GM12878 (cell line): Measurements from ENCODE around the gene ANO1. TPM values are rescaled to one million over a fixed set of nuclear protein-coding genes. Genes with fewer than 3 reads are reported as not detected.

Source experiments
- ATAC-seq: fragments of 200-7000 bp; cut with Tn5 transposase; 3 replicates; pipeline ENCODE4 v1.9.1; 2020; ENCODE audit warnings: mild to moderate bottlenecking, moderate library complexity
- BruUV-seq: library from RNA; stranded (reverse); fragments of 400-500 nt; replicated peaks from 2 replicates; lab custom pipeline; 2021; lab: Mats Ljungman, UMichigan
- CTCF ChIA-PET: fragments of 300-600 bp; sonication (Branson Sonifier 250); formaldehyde crosslinking; extraction: SDS; loops from one replicate; lab custom pipeline; 2021; ENCODE audit warnings: inconsistent platforms; lab: Yijun Ruan, JAX
- POLR2A ChIA-PET: fragments of 350-600 bp; formaldehyde crosslinking; extraction: SDS; loops from one replicate; lab custom pipeline; 2021; ENCODE audit warnings: inconsistent platforms; lab: Charles Lee
- RAD21 ChIA-PET: fragments of 300-600 bp; sonication (Branson Sonifier 250); formaldehyde crosslinking; loops from one replicate; lab custom pipeline; 2023; ENCODE audit warnings: antibody characterized with exemption; ENCODE audit not compliant: unreplicated experiment; lab: Charles Lee
- SMC1A ChIA-PET: fragments of 300-600 bp; sonication (Branson Sonifier 250); formaldehyde crosslinking; loops from one replicate; lab custom pipeline; 2023; ENCODE audit not compliant: unreplicated experiment, uncharacterized antibody; lab: Charles Lee
- DNase-seq: peaks from one replicate; pipeline ENCODE4 v3.0.0-alpha.2; 2011; ENCODE audit warnings: low read depth, low spot score
- FAIRE-seq: peaks from 3 replicates; lab custom pipeline; 2011; peaks lifted over from hg19 to GRCh38; lab: Jason Lieb, UNC
- H2AFZ ChIP-seq: 2 replicates; pipeline ENCODE4 v1.6.0; 2011; ENCODE audit warnings: low read depth, low read length, control low read depth; ENCODE audit not compliant: control insufficient read depth
- H3K27ac ChIP-seq: 2 replicates; pipeline ENCODE4 v1.5.1; 2011; ENCODE audit warnings: control low read depth; ENCODE audit not compliant: control insufficient read depth, insufficient read depth
- H3K27me3 ChIP-seq, 2 experiments: replicated peaks in 1 of 2; 2 replicates each; pipeline versions ENCODE4 v1.6.0 to v1.6.1; 2011; ENCODE audit warnings: low read length in 1 of 2; ENCODE audit not compliant: control insufficient read depth in 2 of 2, insufficient read depth in 2 of 2
- H3K36me3 ChIP-seq, 2 experiments: 2 replicates each; pipeline ENCODE4 v1.5.1; 2011; ENCODE audit warnings: low read length in 1 of 2; ENCODE audit not compliant: control insufficient read depth in 2 of 2, insufficient read depth in 2 of 2
- H3K4me1 ChIP-seq: 2 replicates; pipeline ENCODE4 v1.6.1; 2011; ENCODE audit warnings: mild to moderate bottlenecking, low read length, moderate library complexity, mixed read lengths; ENCODE audit not compliant: control insufficient read depth, insufficient read depth
- H3K4me2 ChIP-seq: 2 replicates; pipeline ENCODE4 v1.6.0; 2011; ENCODE audit warnings: control low read depth; ENCODE audit not compliant: control insufficient read depth, insufficient read depth
- H3K4me3 ChIP-seq: fragments of 200-600 bp; sonication (generic); 2 replicates; pipeline ENCODE4 v1.5.1; 2016
- H3K79me2 ChIP-seq: 2 replicates; pipeline ENCODE4 v1.6.0; 2011; ENCODE audit warnings: low read length; ENCODE audit not compliant: control insufficient read depth, insufficient read depth
- H3K9ac ChIP-seq: 2 replicates; pipeline ENCODE4 v1.8.0; 2011; ENCODE audit warnings: low read length, control low read depth, mixed read lengths; ENCODE audit not compliant: control insufficient read depth, insufficient read depth
- H3K9me3 ChIP-seq: replicated peaks from 3 replicates; pipeline ENCODE4 v1.5.1; 2011; ENCODE audit warnings: mild to moderate bottlenecking, low read length; ENCODE audit not compliant: control insufficient read depth, insufficient read depth
- H4K20me1 ChIP-seq: 2 replicates; pipeline ENCODE4 v1.6.0; 2011; ENCODE audit not compliant: control insufficient read depth, insufficient read depth
- ASH2L ChIP-seq: fragments of 300-600, 200-600 bp; sonication (generic); IDR thresholded peaks from 2 replicates; pipeline ENCODE4 v1.6.1; 2017; ENCODE audit warnings: low read depth, mild to moderate bottlenecking, borderline replicate concordance
- EP300 ChIP-seq, 2 experiments: fragments of 150-350 bp in 1 of 2; IDR thresholded peaks; 2 replicates each; pipeline ENCODE4 v1.6.1; 2011 to 2012; ENCODE audit warnings: low read depth in 2 of 2, low read length in 2 of 2, borderline replicate concordance in 1 of 2, improper control_type of control experiment in 1 of 2, inconsistent platforms in 1 of 2; ENCODE audit not compliant: control insufficient read depth in 1 of 2
- JUNB ChIP-seq: IDR thresholded peaks from 2 replicates; pipeline ENCODE4 v1.6.1; 2016; ENCODE audit warnings: antibody characterized with exemption, mild to moderate bottlenecking
- JUND ChIP-seq: IDR thresholded peaks from 2 replicates; pipeline ENCODE4 v1.6.1; 2012; ENCODE audit warnings: low read depth, mild to moderate bottlenecking, low read length, improper control_type of control experiment, moderate library complexity
- KLF5 ChIP-seq: fragments of 450-650 bp; IDR thresholded peaks from 2 replicates; pipeline ENCODE4 v1.6.1; 2014; ENCODE audit warnings: mild to moderate bottlenecking; ENCODE audit not compliant: partially characterized antibody
- NBN ChIP-seq: fragments of 450-650 bp; IDR thresholded peaks from 2 replicates; pipeline ENCODE4 v1.6.1; 2016
- NR2F1 ChIP-seq: fragments of 450-650 bp; conservative IDR thresholded peaks from 2 replicates; pipeline ENCODE4 v1.6.1; 2017; ENCODE audit warnings: mild to moderate bottlenecking
- POU2F2 ChIP-seq: IDR thresholded peaks from 3 replicates; pipeline ENCODE4 v1.6.1; 2011; ENCODE audit warnings: low read depth, mild to moderate bottlenecking, low read length, borderline replicate concordance
- RB1 ChIP-seq: fragments of 450-650 bp; formaldehyde crosslinking; IDR thresholded peaks from 2 replicates; pipeline ENCODE4 v1.6.1; 2017; ENCODE audit warnings: mild to moderate bottlenecking, borderline replicate concordance
- RBBP5 ChIP-seq: fragments of 200-600 bp; sonication (generic); conservative IDR thresholded peaks from 2 replicates; pipeline ENCODE4 v1.6.1; 2016
- STAT1 ChIP-seq: fragments of 450-650 bp; conservative IDR thresholded peaks from 2 replicates; pipeline ENCODE4 v1.6.1; 2014; ENCODE audit warnings: antibody characterized with exemption, mild to moderate bottlenecking
- STAT3 ChIP-seq: IDR thresholded peaks from 2 replicates; pipeline ENCODE4 v1.6.1; 2011; ENCODE audit warnings: low read depth, low read length, improper control_type of control experiment
- ZNF217 ChIP-seq: fragments of 450-650 bp; IDR thresholded peaks from 2 replicates; pipeline ENCODE4 v1.6.1; 2017; ENCODE audit warnings: antibody characterized with exemption, mild to moderate bottlenecking
- WGBS: methylation state at CpG from one replicate; pipeline ENCODE4 v1.1.6; 2016; ENCODE audit warnings: low lambda C conversion rate; ENCODE audit not compliant: insufficient replicate concordance, insufficient coverage; ENCODE audit errors: missing lambda C conversion rate; 5-methylcytosine and 5-hydroxymethylcytosine counted together
- in situ Hi-C: fragments of 300-500 bp; cut with MboI; formaldehyde crosslinking; loops from 9 replicates; pipeline ENCODE4 v1.14.3; 2018; ENCODE audit warnings: mixed read lengths
- intact Hi-C: fragments of 100-400 bp; cut with micrococcal nuclease; formaldehyde crosslinking; loops from one replicate; pipeline ENCODE4 v1.14.2; 2022; ENCODE audit not compliant: unreplicated experiment
- polyA plus RNA-seq, 11 experiments: library from polyadenylated mRNA; depleted of rRNA in 4 of 11; unstranded in 6 of 11; stranded (reverse) in 5 of 11; fragments of >200 nt; fragmentation: Nextera tagmentation in 4 of 11; fragmentation: Illumina TruSeq in 1 of 11; extraction: Ambion mirVana in 4 of 11; extraction: Trizol in 1 of 11; gene quantifications; 1 replicate in 1 of 11; 2 replicates in 10 of 11; pipeline versions ENCODE4 v1.2.1 to v1.2.3, GENCODE V29; 2011 to 2016; ENCODE audit warnings: inconsistent platforms in 2 of 11, missing spikeins in 2 of 11, low read depth in 1 of 11
- total RNA-seq, 4 experiments: library from RNA; depleted of rRNA in 3 of 4; stranded (reverse); fragments of >200 nt in 3 of 4; fragmentation: Illumina TruSeq in 1 of 4; extraction: Trizol in 1 of 4; gene quantifications; 2 replicates each; pipeline versions ENCODE4 v1.2.1 to v1.2.3, GENCODE V29; 2013 to 2021
- TF ChIP-seq, protein P1 (sequence below): IDR thresholded peaks from 2 replicates; pipeline ENCODE4 v1.6.1; 2011; ENCODE audit warnings: low read depth, low read length, improper control_type of control experiment, borderline replicate concordance
- TF ChIP-seq, protein P2 (sequence below): fragments of 450-650 bp; IDR thresholded peaks from 2 replicates; pipeline ENCODE4 v1.6.1; 2018; ENCODE audit warnings: borderline replicate concordance, mild to moderate bottlenecking; ENCODE audit not compliant: partially characterized antibody
- TF ChIP-seq, protein P3 (sequence below): fragments of 450-650 bp; formaldehyde crosslinking; IDR thresholded peaks from 2 replicates; pipeline ENCODE4 v1.4.0; 2022; ENCODE audit warnings: mild to moderate bottlenecking, moderate library complexity

Gene ANO1
- total and polyA plus RNA-seq, 10 of the 15 experiments (the other 5 are each of a cell fraction or from before 2014, with no cell fraction given), result 0.01 to 0.38 (median 0.06) TPM; not detected in 7

- intact Hi-C loops, result loop anchor here (5.0 to 10.0 kb wide), 3 partner anchors 69 to 516 kb away; partner anchors contain the start of gene PPFIA1
- Histone ChIP-seq H3K36me3 (peaks cover 7 to 13% of the 10 kb centered on the region in 2 experiments), H3K27ac (peak within 1 kb of the TSS; percentile 88), H3K27me3 (no peaks in the 10 kb centered on the region), H3K9ac (peak within 1 kb of the TSS; percentile 99), H2AFZ (peak within 1 kb of the TSS; percentile 88), H4K20me1 (peaks cover 6% of the 10 kb centered on the region; the same call in 1 of the 2 replicates), H3K9me3 (no peaks in the 10 kb centered on the region), H3K4me1 (peaks cover 12% of the 10 kb centered on the region), H3K79me2 (peaks cover 27% of the 10 kb centered on the region), H3K4me2 (peak within 1 kb of the TSS; percentile 96), H3K4me3 (peak within 1 kb of the TSS; percentile 82)
- DNase-seq (peak; percentile 83), FAIRE-seq (peak; percentile 88), ATAC-seq (peak; percentile 87)
- ChIA-PET RAD21 (interaction anchor here (0.6 kb wide), 1 partner anchor 1788 kb away, joined by 4 read pairs; no protein-coding TSS in a partner anchor), SMC1A (interaction anchor here (1.2 kb wide), 1 partner anchor 100 kb away, joined by 4 read pairs; no protein-coding TSS in a partner anchor), POLR2A (interaction anchor here (0.6 kb wide), 1 partner anchor 195 kb away, joined by 4 read pairs; the partner anchor contains the start of gene CTTN), CTCF (interaction anchor here (0.9 to 2.1 kb wide), 4 partner anchors 62 to 294 kb away, joined by 3 to 8 read pairs (median 3); no protein-coding TSS in a partner anchor)
- in situ Hi-C loops, result no loop called here
- BruUV-seq, result no TSS peak
- WGBS, result under 1% methylated on average over 90 of the region's 91 CpGs
- TF ChIP-seq STAT3, result no peak
- TF ChIP-seq EP300 (IDR thresholded peaks at IDR 0.05; ENCODE audit: borderline replicate concordance in 1 of 2, control insufficient read depth in 1 of 2, low read depth in 2 of 2, low read length in 2 of 2), result peak in 1 of 2 experiments; percentile 78; a peak in 2 of 4 replicates
- 0 out of 2 replicates have a peak, but pooled peaks have one; percentile 10 for TF ChIP-seq NR2F1
- TF ChIP-seq ZNF217, result peak; percentile 93
- TF ChIP-seq ASH2L, result no peak
- TF ChIP-seq NBN, result peak; percentile 52; the same call in 1 of the 2 replicates
- TF ChIP-seq RB1, result 0 out of 2 replicates have a peak, but pooled peaks have one; percentile 47
- no peak for TF ChIP-seq JUNB
- TF ChIP-seq, protein P1, sequence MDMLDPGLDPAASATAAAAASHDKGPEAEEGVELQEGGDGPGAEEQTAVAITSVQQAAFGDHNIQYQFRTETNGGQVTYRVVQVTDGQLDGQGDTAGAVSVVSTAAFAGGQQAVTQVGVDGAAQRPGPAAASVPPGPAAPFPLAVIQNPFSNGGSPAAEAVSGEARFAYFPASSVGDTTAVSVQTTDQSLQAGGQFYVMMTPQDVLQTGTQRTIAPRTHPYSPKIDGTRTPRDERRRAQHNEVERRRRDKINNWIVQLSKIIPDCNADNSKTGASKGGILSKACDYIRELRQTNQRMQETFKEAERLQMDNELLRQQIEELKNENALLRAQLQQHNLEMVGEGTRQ, result peak; percentile 44
- TF ChIP-seq, protein P2, sequence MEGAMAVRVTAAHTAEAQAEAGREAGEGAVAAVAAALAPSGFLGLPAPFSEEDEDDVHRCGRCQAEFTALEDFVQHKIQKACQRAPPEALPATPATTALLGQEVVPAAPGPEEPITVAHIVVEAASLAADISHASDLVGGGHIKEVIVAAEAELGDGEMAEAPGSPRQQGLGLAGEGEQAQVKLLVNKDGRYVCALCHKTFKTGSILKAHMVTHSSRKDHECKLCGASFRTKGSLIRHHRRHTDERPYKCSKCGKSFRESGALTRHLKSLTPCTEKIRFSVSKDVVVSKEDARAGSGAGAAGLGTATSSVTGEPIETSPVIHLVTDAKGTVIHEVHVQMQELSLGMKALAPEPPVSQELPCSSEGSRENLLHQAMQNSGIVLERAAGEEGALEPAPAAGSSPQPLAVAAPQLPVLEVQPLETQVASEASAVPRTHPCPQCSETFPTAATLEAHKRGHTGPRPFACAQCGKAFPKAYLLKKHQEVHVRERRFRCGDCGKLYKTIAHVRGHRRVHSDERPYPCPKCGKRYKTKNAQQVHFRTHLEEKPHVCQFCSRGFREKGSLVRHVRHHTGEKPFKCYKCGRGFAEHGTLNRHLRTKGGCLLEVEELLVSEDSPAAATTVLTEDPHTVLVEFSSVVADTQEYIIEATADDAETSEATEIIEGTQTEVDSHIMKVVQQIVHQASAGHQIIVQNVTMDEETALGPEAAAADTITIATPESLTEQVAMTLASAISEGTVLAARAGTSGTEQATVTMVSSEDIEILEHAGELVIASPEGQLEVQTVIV, result peak; percentile 41
- no peak for TF ChIP-seq JUND
- TF ChIP-seq RBBP5, result no peak
- TF ChIP-seq POU2F2, result peak; percentile 83; the same call in 2 of the 3 replicates
- TF ChIP-seq KLF5, result peak; percentile 37
- TF ChIP-seq STAT1, result no peak
- TF ChIP-seq, protein P3, sequence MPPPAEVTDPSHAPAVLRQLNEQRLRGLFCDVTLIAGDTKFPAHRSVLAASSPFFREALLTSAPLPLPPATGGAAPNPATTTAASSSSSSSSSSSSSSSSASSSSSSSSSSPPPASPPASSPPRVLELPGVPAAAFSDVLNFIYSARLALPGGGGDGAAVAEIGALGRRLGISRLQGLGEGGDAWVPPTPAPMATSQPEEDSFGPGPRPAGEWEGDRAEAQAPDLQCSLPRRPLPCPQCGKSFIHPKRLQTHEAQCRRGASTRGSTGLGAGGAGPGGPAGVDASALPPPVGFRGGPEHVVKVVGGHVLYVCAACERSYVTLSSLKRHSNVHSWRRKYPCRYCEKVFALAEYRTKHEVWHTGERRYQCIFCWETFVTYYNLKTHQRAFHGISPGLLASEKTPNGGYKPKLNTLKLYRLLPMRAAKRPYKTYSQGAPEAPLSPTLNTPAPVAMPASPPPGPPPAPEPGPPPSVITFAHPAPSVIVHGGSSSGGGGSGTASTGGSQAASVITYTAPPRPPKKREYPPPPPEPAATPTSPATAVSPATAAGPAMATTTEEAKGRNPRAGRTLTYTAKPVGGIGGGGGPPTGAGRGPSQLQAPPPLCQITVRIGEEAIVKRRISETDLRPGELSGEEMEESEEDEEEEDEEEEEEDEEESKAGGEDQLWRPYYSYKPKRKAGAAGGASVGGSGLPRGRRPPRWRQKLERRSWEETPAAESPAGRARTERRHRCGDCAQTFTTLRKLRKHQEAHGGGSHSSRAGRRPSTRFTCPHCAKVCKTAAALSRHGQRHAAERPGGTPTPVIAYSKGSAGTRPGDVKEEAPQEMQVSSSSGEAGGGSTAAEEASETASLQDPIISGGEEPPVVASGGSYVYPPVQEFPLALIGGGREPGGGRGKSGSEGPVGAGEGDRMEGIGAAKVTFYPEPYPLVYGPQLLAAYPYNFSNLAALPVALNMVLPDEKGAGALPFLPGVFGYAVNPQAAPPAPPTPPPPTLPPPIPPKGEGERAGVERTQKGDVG (CRISPR knock-in tag), result no peak
These were observed 125.0 kb downstream of the ANO1 start, which contains the start of gene FADD for GRCh38 chr11:70202920-70203750. FADD (plus strand) TSS chr11:70203296; CDS start chr11:70203460, 164 bp downstream.
